K562 (cell line): Measurements from ENCODE around the gene SKIC2. TPM values are rescaled to one million over a fixed set of nuclear protein-coding genes. Genes with fewer than 3 reads are reported as not detected.

Experiments used
- DIDO1 ChIP-seq: fragments of 450-650 bp; IDR thresholded peaks from 2 replicates; pipeline ENCODE4 v1.6.1; 2016; ENCODE audit warnings: low read depth, missing biosample characterization, missing genetic modification characterization
- E2F8 ChIP-seq: fragments of 450-650 bp; IDR thresholded peaks from 2 replicates; pipeline ENCODE4 v1.7.1; 2018; ENCODE audit warnings: mild to moderate bottlenecking, low read depth; ENCODE audit not compliant: partially characterized antibody
- JUND ChIP-seq, 2 experiments: IDR thresholded peaks; 2 replicates in 1 of 2; 3 replicates in 1 of 2; pipeline ENCODE4 v1.6.1; 2011; ENCODE audit warnings: borderline replicate concordance in 2 of 2, low read depth in 2 of 2, low read length in 2 of 2, improper control_type of control experiment in 1 of 2, missing biosample characterization in 1 of 2, missing genetic modification characterization in 1 of 2, missing genetic modification reagents in 1 of 2
- MCM5 ChIP-seq: fragments of 450-650 bp; IDR thresholded peaks from 2 replicates; pipeline ENCODE4 v1.6.1; 2016; ENCODE audit warnings: low read depth
- MLLT1 ChIP-seq, 2 experiments: fragments of 450-650 bp; IDR thresholded peaks; 2 replicates each; pipeline ENCODE4 v1.6.1; 2016
- MLX ChIP-seq, 2 experiments: fragments of 450-650 bp in 1 of 2; sonication (generic) in 1 of 2; formaldehyde crosslinking; conservative IDR thresholded peaks; 2 replicates each; pipeline versions ENCODE4 v1.4.0 to v1.8.1; 2020 to 2022; ENCODE audit warnings: mild to moderate bottlenecking in 1 of 2, missing genetic modification reagents in 1 of 2
- SMAD1 ChIP-seq: fragments of 150-350 bp; IDR thresholded peaks from 2 replicates; pipeline ENCODE4 v1.6.1; 2014; ENCODE audit warnings: low read length, low read depth; ENCODE audit not compliant: partially characterized antibody
- SMAD2 ChIP-seq: fragments of 150-350 bp; IDR thresholded peaks from 2 replicates; pipeline ENCODE4 v1.6.1; 2014; ENCODE audit warnings: low read depth, mild to moderate bottlenecking, low read length
- ZNF174 ChIP-seq: fragments of 250-450 bp; sonication (Bioruptor Pico); IDR thresholded peaks from 2 replicates; pipeline ENCODE4 v1.4.0; 2020; ENCODE audit warnings: mild to moderate bottlenecking
- ZNF347 ChIP-seq: fragments of 450-650 bp; formaldehyde crosslinking; IDR thresholded peaks from 2 replicates; pipeline ENCODE4 v1.4.0; 2020; ENCODE audit warnings: low read depth, mild to moderate bottlenecking, moderate library complexity
- ZNF764 ChIP-seq: fragments of 250-450 bp; sonication (Bioruptor Pico); IDR thresholded peaks from 2 replicates; pipeline ENCODE4 v1.4.0; 2020; ENCODE audit warnings: low read depth, mild to moderate bottlenecking, moderate library complexity
- polyA plus RNA-seq, 8 experiments: library from polyadenylated mRNA; depleted of rRNA in 4 of 8; stranded (reverse) in 5 of 8; unstranded in 3 of 8; fragments of >200 nt; fragmentation: Nextera tagmentation in 2 of 8; fragmentation: Illumina TruSeq in 1 of 8; extraction: Ambion mirVana in 2 of 8; extraction: Trizol in 1 of 8; gene quantifications; 2 replicates each; pipeline versions ENCODE4 v1.2.1 to v1.2.3, GENCODE V29; 2011 to 2014; ENCODE audit warnings: inconsistent platforms in 1 of 8, missing spikeins in 1 of 8
- total RNA-seq, 7 experiments: library from RNA; depleted of rRNA in 6 of 7; stranded (reverse); fragments of >200 nt in 6 of 7; fragmentation: Illumina TruSeq in 2 of 7; extraction: Trizol in 2 of 7; gene quantifications; 2 replicates each; pipeline versions ENCODE4 v1.2.1 to v1.2.3, GENCODE V29; 2011 to 2021; ENCODE audit warnings: low replicate concordance in 1 of 7
- TF ChIP-seq, protein P1 (sequence below): sonication (generic); formaldehyde crosslinking; IDR thresholded peaks from 2 replicates; pipeline ENCODE4 v1.8.1; 2023; ENCODE audit warnings: mild to moderate bottlenecking, missing genetic modification reagents
- TF ChIP-seq, protein P2 (sequence below): fragments of 250-450 bp; sonication (Bioruptor Pico); IDR thresholded peaks from 2 replicates; pipeline ENCODE4 v1.5.0; 2021; ENCODE audit warnings: mild to moderate bottlenecking, borderline replicate concordance
- TF ChIP-seq, protein P3 (sequence below): sonication (generic); formaldehyde crosslinking; IDR thresholded peaks from 2 replicates; pipeline ENCODE4 v1.8.0; 2022; ENCODE audit warnings: mild to moderate bottlenecking, missing genetic modification reagents

The SKIC2 gene
- total and polyA plus RNA-seq, 9 of the 15 experiments (the other 6 are each of a cell fraction or from before 2014, with no cell fraction given) = 3.3 to 94.6 (median 38.8) TPM

DNA sequence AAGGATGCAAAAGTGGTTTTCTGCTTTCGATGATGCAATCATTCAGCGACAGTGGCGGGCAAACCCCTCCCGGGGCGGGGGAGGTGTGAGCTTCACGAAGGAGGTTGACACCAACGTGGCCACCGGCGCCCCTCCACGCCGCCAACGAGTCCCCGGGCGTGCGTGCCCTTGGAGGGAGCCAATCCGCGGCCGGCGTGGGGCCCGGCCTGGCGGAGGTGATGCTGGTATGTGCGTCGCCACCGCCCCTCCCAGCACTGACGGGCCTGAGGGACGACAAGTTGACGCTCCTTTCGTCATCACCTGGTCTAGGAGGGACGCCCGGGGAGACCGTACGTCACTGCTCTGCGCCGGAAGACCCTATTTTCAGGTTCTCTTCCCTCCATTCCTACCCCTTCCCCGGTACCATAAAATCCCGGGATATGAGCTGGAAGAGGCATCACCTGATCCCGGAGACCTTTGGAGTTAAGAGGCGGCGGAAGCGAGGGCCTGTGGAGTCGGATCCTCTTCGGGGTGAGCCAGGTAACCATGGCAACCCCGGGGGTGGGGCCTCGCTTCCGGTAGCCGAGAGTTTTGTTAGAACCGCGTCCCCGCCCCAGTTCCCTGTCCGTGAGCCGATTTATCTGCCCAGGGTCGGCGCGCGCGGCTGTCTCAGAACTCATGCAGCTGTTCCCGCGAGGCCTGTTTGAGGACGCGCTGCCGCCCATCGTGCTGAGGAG is 13.2 kb downstream of the SKIC2 start, which contains the start of gene DXO (continued):
- TF ChIP-seq MLX (CRISPR knock-in tag; conservative IDR thresholded peaks at IDR 0.05) (peak in 1 of 2 experiments; percentile 23; a peak in 1 of 4 replicates), ZNF174 (no peak), SMAD2 (no peak), E2F8 (peak; percentile 97), ZNF347 (CRISPR knock-in tag) (0 out of 2 replicates have a peak, but pooled peaks have one; percentile 58), ZNF764 (no peak), MLLT1 (IDR thresholded peaks at IDR 0.05) (peak in 1 of 2 experiments; percentile 40; a peak in 1 of 4 replicates), SMAD1 (no peak), JUND (IDR thresholded peaks at IDR 0.05; ENCODE audit: borderline replicate concordance, low read depth, low read length) (no peak), JUND (tag; IDR thresholded peaks at IDR 0.05; ENCODE audit: borderline replicate concordance, low read depth, low read length) (peak; percentile 99; the same call in 2 of the 3 replicates), MCM5 (no peak), DIDO1 (tag) (peak; percentile 77)
- TF ChIP-seq, protein P1, sequence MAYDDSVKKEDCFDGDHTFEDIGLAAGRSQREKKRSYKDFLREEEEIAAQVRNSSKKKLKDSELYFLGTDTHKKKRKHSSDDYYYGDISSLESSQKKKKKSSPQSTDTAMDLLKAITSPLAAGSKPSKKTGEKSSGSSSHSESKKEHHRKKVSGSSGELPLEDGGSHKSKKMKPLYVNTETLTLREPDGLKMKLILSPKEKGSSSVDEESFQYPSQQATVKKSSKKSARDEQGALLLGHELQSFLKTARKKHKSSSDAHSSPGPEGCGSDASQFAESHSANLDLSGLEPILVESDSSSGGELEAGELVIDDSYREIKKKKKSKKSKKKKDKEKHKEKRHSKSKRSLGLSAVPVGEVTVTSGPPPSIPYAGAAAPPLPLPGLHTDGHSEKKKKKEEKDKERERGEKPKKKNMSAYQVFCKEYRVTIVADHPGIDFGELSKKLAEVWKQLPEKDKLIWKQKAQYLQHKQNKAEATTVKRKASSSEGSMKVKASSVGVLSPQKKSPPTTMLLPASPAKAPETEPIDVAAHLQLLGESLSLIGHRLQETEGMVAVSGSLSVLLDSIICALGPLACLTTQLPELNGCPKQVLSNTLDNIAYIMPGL (CRISPR knock-in tag) = no peak; the same call in 1 of the 2 replicates
- TF ChIP-seq, protein P2, sequence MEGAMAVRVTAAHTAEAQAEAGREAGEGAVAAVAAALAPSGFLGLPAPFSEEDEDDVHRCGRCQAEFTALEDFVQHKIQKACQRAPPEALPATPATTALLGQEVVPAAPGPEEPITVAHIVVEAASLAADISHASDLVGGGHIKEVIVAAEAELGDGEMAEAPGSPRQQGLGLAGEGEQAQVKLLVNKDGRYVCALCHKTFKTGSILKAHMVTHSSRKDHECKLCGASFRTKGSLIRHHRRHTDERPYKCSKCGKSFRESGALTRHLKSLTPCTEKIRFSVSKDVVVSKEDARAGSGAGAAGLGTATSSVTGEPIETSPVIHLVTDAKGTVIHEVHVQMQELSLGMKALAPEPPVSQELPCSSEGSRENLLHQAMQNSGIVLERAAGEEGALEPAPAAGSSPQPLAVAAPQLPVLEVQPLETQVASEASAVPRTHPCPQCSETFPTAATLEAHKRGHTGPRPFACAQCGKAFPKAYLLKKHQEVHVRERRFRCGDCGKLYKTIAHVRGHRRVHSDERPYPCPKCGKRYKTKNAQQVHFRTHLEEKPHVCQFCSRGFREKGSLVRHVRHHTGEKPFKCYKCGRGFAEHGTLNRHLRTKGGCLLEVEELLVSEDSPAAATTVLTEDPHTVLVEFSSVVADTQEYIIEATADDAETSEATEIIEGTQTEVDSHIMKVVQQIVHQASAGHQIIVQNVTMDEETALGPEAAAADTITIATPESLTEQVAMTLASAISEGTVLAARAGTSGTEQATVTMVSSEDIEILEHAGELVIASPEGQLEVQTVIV (CRISPR knock-in tag) = no peak
- TF ChIP-seq, protein P3, sequence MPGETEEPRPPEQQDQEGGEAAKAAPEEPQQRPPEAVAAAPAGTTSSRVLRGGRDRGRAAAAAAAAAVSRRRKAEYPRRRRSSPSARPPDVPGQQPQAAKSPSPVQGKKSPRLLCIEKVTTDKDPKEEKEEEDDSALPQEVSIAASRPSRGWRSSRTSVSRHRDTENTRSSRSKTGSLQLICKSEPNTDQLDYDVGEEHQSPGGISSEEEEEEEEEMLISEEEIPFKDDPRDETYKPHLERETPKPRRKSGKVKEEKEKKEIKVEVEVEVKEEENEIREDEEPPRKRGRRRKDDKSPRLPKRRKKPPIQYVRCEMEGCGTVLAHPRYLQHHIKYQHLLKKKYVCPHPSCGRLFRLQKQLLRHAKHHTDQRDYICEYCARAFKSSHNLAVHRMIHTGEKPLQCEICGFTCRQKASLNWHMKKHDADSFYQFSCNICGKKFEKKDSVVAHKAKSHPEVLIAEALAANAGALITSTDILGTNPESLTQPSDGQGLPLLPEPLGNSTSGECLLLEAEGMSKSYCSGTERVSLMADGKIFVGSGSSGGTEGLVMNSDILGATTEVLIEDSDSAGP (CRISPR knock-in tag) = peak; percentile 80
